Measurements from ENCODE around the gene GMPPB. TPM values are rescaled to one million over a fixed set of nuclear protein-coding genes. Genes with fewer than 3 reads are reported as not detected.

The GMPPB gene
- total RNA-seq, 1 donor from 2014 or later: 21.2 TPM

DNA sequence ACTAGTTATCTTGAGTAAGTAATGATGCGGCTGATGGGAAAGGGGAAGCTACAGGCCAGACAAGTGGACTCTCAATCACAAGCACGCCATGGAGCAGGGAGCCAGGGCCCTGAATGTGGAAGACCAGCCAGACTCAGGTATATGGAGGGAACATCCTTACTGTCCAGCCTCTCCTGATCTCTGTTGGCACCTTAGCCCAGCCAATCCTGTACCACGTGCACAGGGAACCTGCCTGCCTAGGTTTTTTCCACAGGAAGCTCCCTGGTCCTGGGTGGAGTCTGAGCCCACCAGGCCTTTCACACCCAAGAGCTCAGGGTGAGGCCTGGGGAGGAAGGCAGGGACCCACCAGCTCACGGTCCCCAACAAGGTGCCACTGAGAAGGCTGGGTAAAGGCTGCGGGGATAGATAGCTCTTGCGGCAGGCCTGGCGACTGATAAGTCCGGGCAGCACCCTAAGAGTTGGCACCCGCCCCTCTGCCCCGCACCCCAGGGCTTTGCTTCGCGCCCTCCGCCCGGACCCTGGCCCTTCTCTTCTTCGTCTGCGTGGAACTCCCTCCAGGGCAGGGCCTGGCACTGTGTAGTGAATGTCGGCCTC lies 50.5 kb downstream of the GMPPB start:
- H3K27me3 Mint-ChIP-seq (ENCODE audit: unreplicated experiment): peaks cover 12% of the 10 kb centered on the region
- peaks cover 7% of the 10 kb centered on the region for H3K4me1 Mint-ChIP-seq (ENCODE audit: low read depth, unreplicated experiment)
- H3K4me3 Mint-ChIP-seq (ENCODE audit: unreplicated experiment): peak overlapping the region; percentile 90
- no peak for DNase-seq
- H3K27ac Mint-ChIP-seq (ENCODE audit: unreplicated experiment): peak overlapping the region; percentile 78
- TF ChIP-seq CTCF (IDR thresholded peaks at IDR 0.05; ENCODE audit: partially characterized antibody, unreplicated experiment): no peak
- peaks cover 14% of the 10 kb centered on the region for H3K9me3 Mint-ChIP-seq (ENCODE audit: unreplicated experiment)
- no peaks in the 10 kb centered on the region for H3K36me3 Mint-ChIP-seq (ENCODE audit: unreplicated experiment)

GRCh38 chr3:49671291-49672288 lies 52.2 kb downstream of the GMPPB start:
- H3K36me3 Mint-ChIP-seq (ENCODE audit: unreplicated experiment): no peaks in the 10 kb centered on the region
- H3K9me3 Mint-ChIP-seq (ENCODE audit: unreplicated experiment): peaks cover 16% of the 10 kb centered on the region
- H3K27me3 Mint-ChIP-seq (ENCODE audit: unreplicated experiment): peaks cover 12% of the 10 kb centered on the region
- peak overlapping the region; percentile 12 for H3K27ac Mint-ChIP-seq (ENCODE audit: unreplicated experiment)
- peak; percentile 88 for TF ChIP-seq CTCF (IDR thresholded peaks at IDR 0.05; ENCODE audit: partially characterized antibody, unreplicated experiment)
- peaks cover 7% of the 10 kb centered on the region for H3K4me1 Mint-ChIP-seq (ENCODE audit: low read depth, unreplicated experiment)
- peak; percentile 81 for DNase-seq
- peak overlapping the region; percentile 70 for H3K4me3 Mint-ChIP-seq (ENCODE audit: unreplicated experiment)

GRCh38 chr3:49670940-49671290 lies 52.8 kb downstream of the GMPPB start:
- no peak overlapping the region for H3K27ac Mint-ChIP-seq (ENCODE audit: unreplicated experiment)
- H3K4me3 Mint-ChIP-seq (ENCODE audit: unreplicated experiment): no peak overlapping the region
- no peak for TF ChIP-seq CTCF (IDR thresholded peaks at IDR 0.05; ENCODE audit: partially characterized antibody, unreplicated experiment)
- peaks cover 12% of the 10 kb centered on the region for H3K27me3 Mint-ChIP-seq (ENCODE audit: unreplicated experiment)
- no peak for DNase-seq
- H3K9me3 Mint-ChIP-seq (ENCODE audit: unreplicated experiment): peaks cover 16% of the 10 kb centered on the region
- H3K4me1 Mint-ChIP-seq (ENCODE audit: low read depth, unreplicated experiment): peaks cover 7% of the 10 kb centered on the region
- H3K36me3 Mint-ChIP-seq (ENCODE audit: unreplicated experiment): no peaks in the 10 kb centered on the region

Other genes with a start within 250 kb of the GMPPB start
- gene BSN, start 169.5 kb downstream of the GMPPB start, total RNA-seq (ENCODE audit: unreplicated experiment): 46.9 TPM
- 119 TPM for gene APEH, start 49.6 kb downstream of the GMPPB start, total RNA-seq (ENCODE audit: unreplicated experiment)
- gene MST1, start 34.5 kb downstream of the GMPPB start, total RNA-seq (ENCODE audit: unreplicated experiment): 23.4 TPM
- 56.6 TPM for gene RNF123, start 34.4 kb downstream of the GMPPB start, total RNA-seq (ENCODE audit: unreplicated experiment)
- 1.4 TPM for gene AMIGO3, start 4.3 kb downstream of the GMPPB start, total RNA-seq (ENCODE audit: unreplicated experiment)
- 44.6 TPM for gene IP6K1, start 62.6 kb upstream of the GMPPB start, total RNA-seq (ENCODE audit: unreplicated experiment)
- gene CDHR4, start 75.9 kb upstream of the GMPPB start, total RNA-seq (ENCODE audit: unreplicated experiment): not detected
- gene INKA1, start 79.3 kb upstream of the GMPPB start, total RNA-seq (ENCODE audit: unreplicated experiment): 4.2 TPM
- gene UBA7, start 90.0 kb upstream of the GMPPB start, total RNA-seq (ENCODE audit: unreplicated experiment): 0.54 TPM
- gene TRAIP, start 132.6 kb upstream of the GMPPB start, total RNA-seq (ENCODE audit: unreplicated experiment): 11.3 TPM
- 518 TPM for gene CAMKV, start 146.0 kb upstream of the GMPPB start, total RNA-seq (ENCODE audit: unreplicated experiment)
- gene MST1R, start 179.9 kb upstream of the GMPPB start, total RNA-seq (ENCODE audit: unreplicated experiment): 8.6 TPM
- gene MON1A, start 205.9 kb upstream of the GMPPB start, total RNA-seq (ENCODE audit: unreplicated experiment): 15.4 TPM
- 169 TPM for gene RBM6, start 216.2 kb upstream of the GMPPB start, total RNA-seq (ENCODE audit: unreplicated experiment)